Neural cell (in vitro differentiated cells): Measurements from ENCODE around the gene FRMD4A. TPM values are rescaled to one million over a fixed set of nuclear protein-coding genes. Genes with fewer than 3 reads are reported as not detected.

Experiments used
- H2AFZ ChIP-seq: fragments of 200-600, 300-800 bp; sonication (generic), shearing (Covaris generic); 2 replicates; pipeline ENCODE4 v1.6.0; 2014; ENCODE audit warnings: low read depth, mild to moderate bottlenecking, antibody characterized with exemption, low read length, moderate library complexity
- H3F3A ChIP-seq: fragments of 200-600 bp; shearing (Covaris generic); 2 replicates; pipeline ENCODE4 v1.6.1; 2016; ENCODE audit warnings: mild to moderate bottlenecking, moderate library complexity, mixed read lengths, antibody characterized with exemption, low read length; ENCODE audit not compliant: insufficient read depth, poor library complexity, severe bottlenecking
- H3K27ac ChIP-seq: fragments of 200-600, 300-800 bp; sonication (generic), shearing (Covaris generic); 2 replicates; pipeline ENCODE4 v1.5.1; 2014; ENCODE audit warnings: mild to moderate bottlenecking, low read length, moderate library complexity
- H3K27me3 ChIP-seq: fragments of 300-800, 200-600 bp; sonication (generic), shearing (Covaris generic); 2 replicates; pipeline ENCODE4 v1.6.0; 2014; ENCODE audit warnings: mild to moderate bottlenecking, low read depth, low read length, moderate library complexity; ENCODE audit not compliant: insufficient read depth
- H3K36me3 ChIP-seq: fragments of 300-800, 200-600 bp; sonication (generic), shearing (Covaris generic); 2 replicates; pipeline ENCODE4 v1.5.1; 2014; ENCODE audit warnings: mild to moderate bottlenecking, antibody characterized with exemption, low read length, moderate library complexity; ENCODE audit not compliant: insufficient read depth
- H3K4me2 ChIP-seq: fragments of 300-800, 200-600 bp; sonication (generic), shearing (Covaris generic); 2 replicates; pipeline ENCODE4 v1.6.0; 2014; ENCODE audit warnings: mild to moderate bottlenecking, low read length
- H3K4me3 ChIP-seq: fragments of 300-800, 200-600 bp; sonication (generic), shearing (Covaris generic); 2 replicates; pipeline ENCODE4 v1.5.1; 2014; ENCODE audit warnings: mild to moderate bottlenecking, low read length, moderate library complexity
- H3K79me2 ChIP-seq: fragments of 200-600 bp; shearing (Covaris generic); replicated peaks from 2 replicates; pipeline ENCODE4 v1.6.0; 2014; ENCODE audit warnings: mild to moderate bottlenecking, low read length, moderate library complexity; ENCODE audit not compliant: insufficient read depth
- H3K9ac ChIP-seq: fragments of 300-800, 200-600 bp; sonication (generic), shearing (Covaris generic); 2 replicates; pipeline ENCODE4 v1.6.1; 2016; ENCODE audit warnings: mild to moderate bottlenecking, low read length, mixed read lengths
- H3K9me2 ChIP-seq: fragments of 200-600 bp; shearing (Covaris generic); 2 replicates; pipeline ENCODE4 v1.6.1; 2016; ENCODE audit warnings: mild to moderate bottlenecking, low read length, mixed read lengths; ENCODE audit not compliant: insufficient read depth
- H3K9me3 ChIP-seq: fragments of 200-600, 300-800 bp; sonication (generic), shearing (Covaris generic); 2 replicates; pipeline ENCODE4 v1.6.1; 2016; ENCODE audit warnings: mild to moderate bottlenecking, mixed run types, low read length, moderate library complexity, mixed read lengths
- H4K20me1 ChIP-seq: fragments of 200-600 bp; shearing (Covaris generic); 2 replicates; pipeline ENCODE4 v1.6.1; 2016; ENCODE audit warnings: mild to moderate bottlenecking, mixed run types; ENCODE audit not compliant: insufficient read depth
- CTCF ChIP-seq: fragments of 450-650 bp; IDR thresholded peaks from 2 replicates; pipeline ENCODE4 v1.5.1; 2014; ENCODE audit warnings: antibody characterized with exemption, mild to moderate bottlenecking, moderate library complexity; ENCODE audit not compliant: poor library complexity, severe bottlenecking
- EP300 ChIP-seq: fragments of 450-650 bp; conservative IDR thresholded peaks from 2 replicates; pipeline ENCODE4 v1.6.1; 2014; ENCODE audit warnings: antibody characterized with exemption, mild to moderate bottlenecking, moderate library complexity; ENCODE audit not compliant: poor library complexity, severe bottlenecking
- EZH2 ChIP-seq: fragments of 200-600, 300-800 bp; shearing (Covaris generic), sonication (generic); IDR thresholded peaks from 2 replicates; pipeline ENCODE4 v1.6.1; 2014; ENCODE audit warnings: antibody characterized with exemption, low read length, borderline replicate concordance, mild to moderate bottlenecking; ENCODE audit not compliant: insufficient read depth, poor library complexity, severe bottlenecking
- MXI1 ChIP-seq: fragments of 450-650 bp; conservative IDR thresholded peaks from 2 replicates; pipeline ENCODE4 v1.6.1; 2014; ENCODE audit warnings: antibody characterized with exemption, mild to moderate bottlenecking; ENCODE audit not compliant: poor library complexity, severe bottlenecking
- POLR2AphosphoS5 ChIP-seq: IDR thresholded peaks from 2 replicates; pipeline ENCODE4 v1.6.1; 2012
- RAD21 ChIP-seq: fragments of 450-650 bp; conservative IDR thresholded peaks from 2 replicates; pipeline ENCODE4 v1.6.1; 2014; ENCODE audit warnings: antibody characterized with exemption, mild to moderate bottlenecking, moderate library complexity
- REST ChIP-seq: IDR thresholded peaks from 2 replicates; pipeline ENCODE4 v1.6.1; 2012; ENCODE audit warnings: borderline replicate concordance
- SMC3 ChIP-seq: fragments of 450-650 bp; conservative IDR thresholded peaks from 2 replicates; pipeline ENCODE4 v1.6.1; 2014; ENCODE audit warnings: antibody characterized with exemption, mild to moderate bottlenecking, moderate library complexity; ENCODE audit not compliant: poor library complexity
- TAF1 ChIP-seq: IDR thresholded peaks from 2 replicates; pipeline ENCODE4 v1.6.1; 2012; ENCODE audit warnings: low read depth
- polyA plus RNA-seq: library from polyadenylated mRNA; depleted of rRNA; stranded (reverse); fragments of >200 nt; gene quantifications from 2 replicates; pipeline ENCODE4 v1.2.3, GENCODE V29; 2014

Gene FRMD4A
- polyA plus RNA-seq, 1 donor from 2014 or later, result 36.5 TPM

GRCh38 chr10:13893926-13894325 is 436.8 kb downstream of the FRMD4A start:
- Histone ChIP-seq H3K4me2 (no peak overlapping the region), H3K9ac (no peak overlapping the region), H3K4me3 (no peak overlapping the region), H2AFZ (no peak overlapping the region), H3K79me2 (peaks cover 5% of the 10 kb centered on the region), H3K27ac (no peak overlapping the region), H3F3A (no peaks in the 10 kb centered on the region), H4K20me1 (no peaks in the 10 kb centered on the region), H3K9me3 (no peaks in the 10 kb centered on the region), H3K9me2 (no peaks in the 10 kb centered on the region), H3K36me3 (no peaks in the 10 kb centered on the region), H3K27me3 (peaks cover 4% of the 10 kb centered on the region)
- TF ChIP-seq SMC3 (no peak), REST (no peak), POLR2AphosphoS5 (no peak)

GRCh38 chr10:13892871-13893270 is 437.9 kb downstream of the FRMD4A start:
- Histone ChIP-seq H3K4me2 (no peak overlapping the region), H4K20me1 (no peaks in the 10 kb centered on the region), H3K9me3 (no peaks in the 10 kb centered on the region), H3K9me2 (no peaks in the 10 kb centered on the region), H3K27me3 (peaks cover 4% of the 10 kb centered on the region), H3K4me3 (no peak overlapping the region), H3K9ac (no peak overlapping the region), H3F3A (no peaks in the 10 kb centered on the region), H3K36me3 (no peaks in the 10 kb centered on the region), H3K79me2 (peaks cover 15% of the 10 kb centered on the region), H3K27ac (no peak overlapping the region), H2AFZ (no peak overlapping the region)
- TF ChIP-seq SMC3 (no peak), RAD21 (no peak), EZH2 (no peak), CTCF (no peak), POLR2AphosphoS5 (no peak), MXI1 (no peak), TAF1 (no peak), EP300 (no peak), REST (no peak)
